ENCODE data around the gene RAB3C. TPM values are rescaled to one million over a fixed set of nuclear protein-coding genes. Genes with fewer than 3 reads are reported as not detected.
"Not testable (repeated sequence)": the region's sequence is repeated elsewhere in the genome, so short reads cannot be mapped to it uniquely, and the experiment has no call there.

The RAB3C gene, protein sequence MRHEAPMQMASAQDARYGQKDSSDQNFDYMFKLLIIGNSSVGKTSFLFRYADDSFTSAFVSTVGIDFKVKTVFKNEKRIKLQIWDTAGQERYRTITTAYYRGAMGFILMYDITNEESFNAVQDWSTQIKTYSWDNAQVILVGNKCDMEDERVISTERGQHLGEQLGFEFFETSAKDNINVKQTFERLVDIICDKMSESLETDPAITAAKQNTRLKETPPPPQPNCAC
- total RNA-seq, result 46.5 TPM

DNA sequence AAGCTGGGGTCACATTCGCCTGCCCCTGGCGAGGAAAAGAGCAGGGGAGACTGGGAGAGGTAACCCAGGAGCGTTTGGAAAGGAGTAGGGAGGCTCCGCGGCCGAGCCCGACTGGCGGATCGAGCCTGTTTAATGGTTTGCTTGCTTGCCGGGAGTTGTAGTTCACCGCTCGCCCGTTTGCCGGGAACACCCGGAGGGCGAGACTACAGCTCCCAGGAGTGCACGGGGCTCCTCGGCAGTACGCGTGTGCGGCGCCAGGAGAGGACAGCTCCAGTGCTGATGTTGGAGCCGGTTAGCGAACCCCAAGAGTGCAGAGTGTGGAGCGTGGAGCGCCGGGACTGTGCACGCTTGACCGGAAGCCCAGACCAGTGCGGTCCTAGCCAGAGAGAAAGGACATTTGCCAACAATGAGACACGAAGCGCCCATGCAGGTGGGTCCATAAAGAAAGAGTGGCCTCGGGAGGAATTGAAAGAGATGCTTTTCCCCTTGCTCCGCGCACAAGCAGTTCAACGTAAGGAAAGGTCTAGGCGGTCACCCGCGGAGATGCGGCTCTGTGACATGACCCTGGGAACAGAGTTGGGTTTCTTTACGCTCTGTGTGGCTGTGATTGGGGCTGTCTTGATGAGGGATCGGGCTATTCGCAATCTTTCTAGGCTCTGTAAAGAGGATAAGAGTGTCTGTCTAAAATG is at the start of gene RAB3C:
TSS of gene RAB3C (plus strand) at position 273 of the 689 bp plus-strand sequence. CDS start at position 407, 134 bp downstream.
- FAIRE-seq (no peak), DNase-seq (ENCODE audit: low spot score in 2 of 2) (peak; percentile 69 to 75)

DNA sequence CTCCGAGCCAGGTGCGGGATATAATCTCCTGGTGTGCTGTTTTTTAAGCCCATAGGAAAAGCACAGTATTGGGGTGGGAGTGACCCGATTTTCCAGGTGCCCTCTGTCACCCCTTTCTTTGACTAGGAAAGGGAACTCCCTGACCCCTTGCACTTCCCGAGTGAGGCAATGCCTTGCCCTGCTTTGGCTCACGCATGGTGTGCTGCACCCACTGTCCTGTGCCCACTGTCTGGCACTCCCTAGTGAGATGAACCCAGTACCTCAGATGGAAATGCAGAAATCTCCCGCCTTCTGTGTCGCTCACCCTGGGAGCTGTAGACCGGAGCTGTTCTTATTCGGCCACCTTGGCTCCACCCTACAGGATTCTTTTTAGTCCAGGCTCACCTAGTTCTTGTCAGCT is 40.9 kb upstream of the RAB3C start:
- FAIRE-seq; DNase-seq (ENCODE audit: low spot score in 2 of 2): not testable (repeated sequence)

DNA sequence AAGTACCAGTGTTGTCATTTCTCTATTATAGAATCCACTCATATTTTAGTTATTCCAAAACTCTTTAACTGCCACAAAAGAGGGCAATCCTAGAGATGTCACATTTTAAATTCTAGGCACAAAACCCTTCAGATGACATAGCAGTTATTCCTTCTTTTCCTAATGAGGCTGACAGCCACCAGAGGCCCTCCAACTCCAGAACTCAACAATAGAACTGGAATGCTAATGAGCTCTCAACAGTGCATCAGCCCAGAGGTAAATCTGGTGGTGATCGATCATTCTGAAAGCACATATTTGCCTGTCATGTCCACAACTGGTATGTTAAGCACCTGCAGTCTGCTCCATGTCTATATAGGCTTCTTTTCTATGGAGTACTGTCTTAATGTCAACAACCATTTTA is 40.2 kb upstream of the RAB3C start:
- DNase-seq (ENCODE audit: low spot score in 2 of 2) (no peak), FAIRE-seq (no peak)

DNA sequence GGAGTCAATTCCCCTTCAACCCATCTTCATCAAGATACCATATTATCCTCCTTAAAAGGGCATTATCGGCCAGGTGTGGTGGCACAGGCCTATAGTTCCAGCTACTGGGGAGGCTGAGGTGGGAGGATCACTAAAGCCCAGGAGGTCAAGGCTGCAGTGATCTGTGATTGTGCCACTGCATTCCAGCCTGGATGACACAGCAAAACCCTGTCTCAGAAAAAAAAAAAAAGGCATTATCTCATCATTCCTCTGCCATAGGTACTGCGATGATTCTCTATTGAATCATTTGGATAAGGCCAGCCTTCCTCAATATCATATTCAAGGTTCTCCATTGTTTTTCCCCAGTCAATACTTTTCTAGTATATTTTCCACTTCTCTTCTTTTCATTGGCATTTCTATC is 39.2 kb upstream of the RAB3C start:
- FAIRE-seq, result no peak
- DNase-seq (ENCODE audit: low spot score in 2 of 2), result no peak

DNA sequence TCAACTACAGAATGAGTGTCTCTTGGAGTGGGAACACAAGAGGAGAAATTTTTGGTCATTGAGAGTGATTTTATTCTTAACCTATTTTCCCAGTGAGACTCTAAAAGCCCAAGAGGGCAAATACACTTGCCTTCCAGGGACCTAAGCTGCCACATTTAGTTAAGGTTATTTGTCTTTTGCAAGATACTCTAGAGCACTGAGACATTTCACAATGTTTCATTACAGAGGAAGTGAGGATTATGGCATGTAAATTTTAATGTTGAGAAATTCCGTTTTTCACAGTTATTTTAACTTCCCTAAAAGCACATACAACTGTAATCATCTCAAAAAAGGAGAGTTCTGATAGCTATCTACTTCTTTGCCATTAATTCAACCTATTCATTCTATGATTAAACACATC is 38.7 kb upstream of the RAB3C start:
- DNase-seq (ENCODE audit: low spot score in 2 of 2) (no peak), FAIRE-seq (no peak)

DNA sequence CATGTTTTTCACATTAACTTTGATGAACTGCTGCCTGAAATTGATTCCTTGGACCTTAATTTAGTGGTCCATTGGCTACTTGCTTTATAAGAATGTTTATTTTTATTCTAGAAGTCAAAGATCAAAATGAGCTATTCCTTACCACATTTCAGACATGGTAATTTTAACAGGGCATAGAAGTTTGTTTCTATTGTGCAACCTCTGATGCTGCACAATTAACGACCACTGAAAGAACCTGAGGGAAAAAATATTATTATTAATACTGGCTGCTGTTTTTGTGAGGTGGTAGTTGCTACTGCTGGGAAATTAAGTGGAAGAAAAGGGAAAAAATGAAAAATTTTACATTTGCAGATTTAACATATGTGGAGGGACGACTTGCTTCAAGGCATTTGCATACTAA is 37.9 kb upstream of the RAB3C start:
- no peak for DNase-seq (ENCODE audit: low spot score in 2 of 2)
- no peak for FAIRE-seq

DNA sequence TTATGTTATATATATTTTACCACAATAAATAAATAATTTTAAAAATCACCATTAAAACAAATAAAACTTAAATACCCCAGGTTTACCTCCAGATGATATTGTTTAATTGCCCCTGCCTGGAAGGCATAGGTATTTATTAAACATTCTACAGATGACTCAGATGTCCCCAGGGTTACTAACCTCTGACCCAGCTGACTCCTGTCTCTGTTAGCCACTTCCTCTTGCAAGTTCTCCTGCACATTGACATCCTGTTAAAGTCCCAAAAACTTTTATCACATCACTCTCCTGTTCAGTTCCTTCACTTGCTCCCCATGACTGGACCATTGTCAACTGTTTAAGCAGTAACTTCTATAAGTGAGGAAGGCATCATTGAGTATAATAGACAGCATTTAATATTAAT is 37.0 kb upstream of the RAB3C start:
- DNase-seq (ENCODE audit: low spot score in 2 of 2) (no peak), FAIRE-seq (no peak)

DNA sequence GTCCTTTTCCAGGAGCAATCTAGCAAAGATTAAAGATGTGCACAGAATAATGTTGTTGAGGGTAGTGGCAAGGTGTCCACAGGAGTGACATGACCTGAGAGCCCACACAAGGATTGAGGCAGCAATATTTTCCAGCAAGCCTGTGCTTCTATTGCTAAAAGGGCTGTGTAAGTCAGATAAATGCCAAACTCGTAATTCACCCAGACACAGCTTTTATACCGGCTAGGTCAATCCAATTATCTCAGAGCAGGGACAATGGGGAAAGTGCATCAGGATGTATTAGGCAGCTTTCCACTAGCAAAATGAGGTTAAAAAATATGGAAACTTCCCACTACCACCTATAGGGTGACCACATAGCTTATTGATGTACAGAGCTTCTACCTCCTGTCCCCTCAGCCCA is 34.8 kb upstream of the RAB3C start:
- DNase-seq (ENCODE audit: low spot score in 2 of 2) (no peak), FAIRE-seq (no peak)

DNA sequence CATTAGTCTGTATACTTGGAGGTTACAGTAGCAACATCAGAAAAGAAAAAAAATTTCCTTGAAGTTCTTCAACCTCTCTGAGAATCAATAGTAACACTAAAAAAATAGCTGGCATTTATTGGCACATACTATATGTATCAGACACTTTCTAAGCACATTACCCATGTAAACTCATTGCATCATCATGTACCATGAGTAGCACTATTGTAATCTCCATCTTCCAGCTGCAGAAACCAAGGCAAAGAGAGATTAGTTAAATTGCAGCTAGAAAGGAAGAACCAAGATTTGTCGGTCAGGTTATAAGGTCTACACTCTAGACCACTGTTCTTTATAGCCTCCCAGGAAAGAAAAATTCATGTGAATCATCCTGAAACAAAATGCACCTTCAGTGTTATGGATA is 31.4 kb upstream of the RAB3C start:
- FAIRE-seq (no peak), DNase-seq (ENCODE audit: low spot score in 2 of 2) (no peak)

DNA sequence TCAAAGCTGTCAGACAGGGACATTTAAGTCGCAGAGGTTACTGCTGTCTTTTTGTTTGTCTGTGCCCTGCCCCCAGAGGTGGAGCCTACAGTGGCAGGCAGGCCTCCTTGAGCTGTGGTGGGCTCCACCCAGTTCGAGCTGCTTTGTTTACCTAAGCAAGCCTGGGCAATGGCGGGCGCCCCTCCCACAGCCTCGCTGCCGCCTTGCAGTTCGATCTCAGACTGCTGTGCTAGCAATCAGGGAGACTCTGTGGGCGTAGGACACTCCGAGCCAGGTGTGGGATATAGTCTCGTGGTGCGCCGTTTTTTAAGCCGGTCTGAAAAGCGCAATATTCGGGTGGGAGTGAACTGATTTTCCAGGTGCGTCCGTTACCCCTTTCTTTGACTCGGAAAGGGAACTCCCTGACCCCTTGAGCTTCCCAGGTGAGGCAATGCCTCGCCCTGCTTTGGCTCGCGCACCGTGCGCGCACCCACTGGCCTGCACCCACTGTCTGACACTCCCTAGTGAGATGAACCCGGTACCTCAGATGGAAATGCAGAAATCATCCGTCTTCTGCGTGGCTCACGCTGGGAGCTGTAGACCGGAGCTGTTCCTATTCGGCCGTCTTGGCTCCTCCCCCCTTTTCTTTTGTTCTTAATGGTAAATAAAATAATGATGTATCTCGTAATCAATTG is 25.1 kb upstream of the RAB3C start:
- DNase-seq (ENCODE audit: low spot score in 2 of 2); FAIRE-seq: not testable (repeated sequence)

DNA sequence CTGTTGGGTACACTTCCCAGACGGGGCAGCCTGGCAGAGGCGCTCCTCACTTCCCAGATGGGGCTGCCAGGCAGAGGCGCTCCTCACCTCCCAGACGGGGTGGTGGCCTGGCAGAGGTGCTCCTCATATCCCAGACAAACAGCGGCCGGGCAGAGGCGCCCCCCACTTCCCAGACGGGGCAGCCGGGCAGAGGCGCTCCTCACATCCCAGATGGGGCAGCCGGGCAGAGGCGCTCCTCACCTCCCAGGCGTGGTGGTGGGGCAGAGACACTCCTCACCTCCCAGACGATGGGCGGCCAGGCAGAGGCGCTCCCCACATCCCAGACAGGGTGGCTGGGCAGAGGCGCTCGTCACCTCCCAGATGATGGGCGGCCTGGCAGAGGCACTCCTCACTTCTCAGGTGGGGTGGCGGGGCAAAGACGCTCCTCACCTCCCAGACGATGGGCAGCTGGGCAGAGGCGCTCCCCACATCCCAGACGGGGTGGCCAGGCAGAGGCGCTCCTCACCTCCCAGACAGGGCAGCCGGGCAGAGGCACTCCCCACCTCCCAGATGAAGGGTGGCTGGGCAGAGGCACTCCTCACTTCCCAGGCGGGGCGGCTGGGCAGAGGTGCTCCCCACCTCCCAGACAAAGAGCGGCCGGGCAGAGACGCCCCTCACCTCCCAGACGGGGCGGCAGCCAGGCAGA is 19.7 kb upstream of the RAB3C start:
- not testable (repeated sequence) for FAIRE-seq; DNase-seq (ENCODE audit: low spot score in 2 of 2)

DNA sequence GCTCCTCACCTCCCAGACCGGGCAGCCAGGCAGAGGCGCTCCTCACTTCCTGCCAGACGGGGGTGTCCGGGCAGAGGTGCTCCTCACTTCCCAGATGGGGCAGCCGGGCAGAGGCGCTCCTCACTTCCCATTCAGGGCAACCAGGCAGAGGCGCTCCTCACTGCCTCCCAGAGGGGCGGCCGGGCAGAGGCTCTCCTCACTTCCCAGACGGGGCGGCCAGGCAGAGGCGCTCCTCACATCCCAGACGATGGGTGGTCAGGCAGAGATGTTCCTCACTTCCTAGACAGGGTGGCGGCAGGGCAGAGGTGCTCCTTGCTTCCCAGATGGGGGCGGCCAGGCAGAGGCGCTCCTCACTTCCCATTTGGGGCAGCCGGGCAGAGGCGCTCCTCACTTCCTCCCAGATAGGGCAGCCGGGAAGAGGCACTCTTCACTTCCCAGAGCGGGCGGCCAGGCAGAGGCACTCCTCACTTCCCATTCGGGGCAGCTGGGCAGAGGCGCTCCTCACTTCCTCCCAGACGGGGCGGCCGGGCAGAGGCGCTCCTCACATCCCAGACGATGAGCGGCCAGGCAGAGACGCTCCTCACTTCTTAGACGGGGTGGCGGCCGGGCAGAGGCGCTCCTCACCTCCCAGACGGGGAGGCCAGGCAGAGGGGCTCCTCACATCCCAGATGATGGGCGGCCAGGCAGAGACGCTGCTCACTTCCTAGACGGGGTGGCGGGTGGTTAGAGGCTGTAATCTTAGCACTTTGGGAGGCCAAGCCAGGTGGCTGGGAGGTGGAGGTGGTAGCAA is 18.6 kb upstream of the RAB3C start:
- DNase-seq (ENCODE audit: low spot score in 2 of 2); FAIRE-seq: not testable (repeated sequence)

DNA sequence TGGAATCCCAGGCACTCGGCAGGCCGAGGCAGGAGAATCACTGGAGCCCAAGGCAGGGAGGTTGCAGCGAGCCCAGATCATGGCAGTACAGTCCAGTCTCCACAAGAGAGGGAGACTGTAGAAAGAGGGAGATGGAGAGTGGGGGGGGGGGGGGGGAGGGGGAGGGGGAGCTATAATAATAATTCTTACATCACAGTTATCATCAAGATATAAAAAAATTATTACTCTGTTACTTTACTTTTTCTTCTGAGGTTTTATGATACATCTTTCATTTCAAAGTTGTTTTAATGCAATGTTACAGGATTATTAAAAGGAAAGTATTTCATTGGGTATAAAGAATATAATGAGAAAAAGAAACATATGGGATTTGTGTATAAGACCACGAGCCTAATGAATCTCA is 17.8 kb upstream of the RAB3C start:
- DNase-seq (ENCODE audit: low spot score in 2 of 2) (no peak), FAIRE-seq (no peak)

DNA sequence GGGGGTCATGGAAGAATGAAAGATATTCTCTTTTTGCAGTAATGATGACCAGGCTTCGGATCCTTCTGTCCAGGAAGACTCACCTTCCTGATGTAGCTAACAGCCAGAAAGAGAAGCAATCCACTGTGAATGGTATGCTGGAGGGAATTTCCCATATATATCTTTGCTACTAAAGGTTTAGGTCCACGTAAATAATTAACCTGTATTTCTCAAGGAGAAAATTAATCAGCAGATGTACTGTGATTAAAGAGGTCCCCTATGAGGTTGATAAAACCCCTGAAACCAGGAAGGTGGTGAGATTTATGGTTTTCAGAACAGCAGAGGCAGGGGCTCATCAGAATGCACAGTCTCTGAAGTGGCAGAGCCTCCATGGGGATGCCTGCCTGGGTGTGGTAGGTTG is 11.4 kb upstream of the RAB3C start:
- no peak for DNase-seq (ENCODE audit: low spot score in 2 of 2)
- FAIRE-seq, result no peak

DNA sequence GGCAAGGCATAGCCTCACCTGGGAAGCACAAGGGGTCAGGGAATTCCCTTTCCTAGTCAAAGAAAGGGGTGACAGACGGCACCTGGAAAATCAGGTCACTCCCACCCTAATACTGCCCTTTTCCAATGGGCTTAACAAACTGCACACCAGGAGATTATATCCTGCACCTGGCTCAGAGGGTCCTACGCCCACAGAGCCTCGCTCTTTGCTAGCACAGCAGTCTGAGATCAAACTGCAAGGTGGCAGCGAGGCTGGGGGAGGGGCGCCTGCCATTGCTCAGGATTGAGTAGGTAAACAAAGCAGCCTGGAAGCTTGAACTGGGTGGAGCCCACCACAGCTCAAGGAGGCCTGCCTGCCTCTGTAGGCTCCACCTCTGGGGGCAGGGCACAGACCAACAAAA is 9.9 kb upstream of the RAB3C start:
- not testable (repeated sequence) for FAIRE-seq; DNase-seq (ENCODE audit: low spot score in 2 of 2)

DNA sequence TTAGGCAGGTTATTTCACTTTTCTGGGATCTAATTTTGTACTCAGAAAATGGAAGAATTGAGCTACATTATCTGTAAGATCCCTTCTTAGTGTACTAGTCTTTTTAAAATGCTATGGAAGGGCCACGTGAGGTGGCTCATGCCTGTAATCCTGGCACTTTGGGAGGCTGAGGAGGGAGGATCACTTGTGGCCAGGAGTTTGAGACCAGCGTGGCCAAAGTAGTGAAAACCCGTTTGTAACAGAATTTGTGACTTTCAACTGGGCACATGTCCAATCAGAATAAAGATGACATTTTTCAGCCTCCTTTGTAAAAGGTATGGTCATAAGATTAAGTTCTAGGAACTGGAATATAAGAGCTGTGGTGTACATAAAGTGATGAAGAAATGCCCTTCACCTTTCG is 3.1 kb upstream of the RAB3C start:
- no peak for DNase-seq (ENCODE audit: low spot score in 2 of 2)
- no peak for FAIRE-seq

DNA sequence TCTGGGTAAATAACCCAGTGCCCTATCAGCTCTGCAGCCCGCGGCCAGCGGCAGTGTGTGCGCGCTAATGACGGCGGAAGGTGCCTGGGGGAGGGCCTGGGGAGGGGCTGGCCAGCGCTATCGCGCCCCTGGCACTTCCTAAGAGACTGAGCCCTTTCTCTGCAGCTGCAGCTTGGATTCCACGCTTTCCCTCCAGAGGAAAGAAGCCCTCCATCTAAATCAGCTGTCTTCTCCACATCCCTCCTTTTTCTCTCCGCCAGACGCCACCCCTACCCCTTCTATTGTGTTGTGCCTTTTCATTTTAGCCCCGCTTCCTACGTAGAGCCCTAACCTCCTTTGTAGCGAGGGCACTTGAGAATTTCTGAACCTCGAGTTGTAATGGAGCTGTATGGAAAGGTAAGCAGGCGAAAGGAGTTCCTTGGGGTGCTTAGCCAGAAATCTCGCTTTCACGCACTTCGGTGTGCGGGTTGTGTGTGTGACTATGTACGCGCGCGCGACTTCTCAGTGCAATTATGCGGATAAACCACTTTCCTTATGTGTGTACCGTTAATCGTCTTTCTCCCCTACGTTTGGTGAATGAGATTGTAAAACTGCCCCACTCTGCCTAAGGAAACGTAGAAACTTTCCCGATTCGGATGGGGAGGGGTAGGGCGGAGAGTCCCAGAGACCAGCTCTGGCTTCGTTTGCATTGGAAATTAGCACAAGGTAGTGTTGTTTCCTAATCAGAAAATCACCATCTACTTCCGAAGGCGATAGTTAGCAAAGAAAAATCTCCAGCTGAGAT is 664 bp upstream of the RAB3C start:
- DNase-seq (ENCODE audit: low spot score in 2 of 2), result no peak
- FAIRE-seq, result no peak

DNA sequence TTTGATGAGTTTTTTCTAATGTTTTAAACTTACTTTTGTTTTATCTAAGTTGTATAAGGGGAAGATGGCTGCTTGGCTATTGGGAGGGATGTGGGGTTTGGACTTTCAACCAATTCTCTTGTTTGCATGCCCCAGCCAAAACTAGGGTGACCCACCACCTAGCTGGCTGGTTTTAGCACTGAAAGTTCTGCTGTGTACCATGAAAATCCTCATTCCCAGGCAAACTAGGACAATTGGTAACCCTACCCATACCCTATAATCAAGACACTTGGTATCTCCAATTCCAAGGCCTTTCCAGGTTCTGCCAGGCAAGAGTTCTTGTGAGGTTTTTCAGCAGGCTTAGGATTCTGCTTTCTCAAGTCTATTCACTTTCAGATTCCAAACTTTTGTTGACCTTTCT is 13.1 kb downstream of the RAB3C start:
- no peak for DNase-seq (ENCODE audit: low spot score in 2 of 2)
- FAIRE-seq, result no peak

DNA sequence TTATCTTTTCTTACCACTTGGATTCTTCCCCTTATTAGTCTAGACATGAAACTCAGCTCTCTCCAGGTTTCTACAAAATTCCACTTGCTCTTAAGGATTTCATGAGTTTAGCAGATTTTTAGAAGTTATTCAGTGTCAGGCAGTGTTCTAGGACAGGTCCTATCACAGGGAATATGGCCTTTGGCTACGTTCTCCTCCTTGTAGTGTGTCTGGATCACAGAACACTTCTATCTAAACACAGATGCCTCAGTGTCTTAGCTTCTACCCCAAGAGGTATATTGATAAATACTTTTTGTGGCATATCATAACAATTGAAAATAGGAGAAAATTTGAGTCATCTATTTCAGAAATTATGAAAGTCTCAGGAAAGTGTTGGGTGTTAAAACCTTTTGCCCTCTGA is 15.6 kb downstream of the RAB3C start:
- DNase-seq (ENCODE audit: low spot score in 2 of 2) (no peak), FAIRE-seq (no peak)

DNA sequence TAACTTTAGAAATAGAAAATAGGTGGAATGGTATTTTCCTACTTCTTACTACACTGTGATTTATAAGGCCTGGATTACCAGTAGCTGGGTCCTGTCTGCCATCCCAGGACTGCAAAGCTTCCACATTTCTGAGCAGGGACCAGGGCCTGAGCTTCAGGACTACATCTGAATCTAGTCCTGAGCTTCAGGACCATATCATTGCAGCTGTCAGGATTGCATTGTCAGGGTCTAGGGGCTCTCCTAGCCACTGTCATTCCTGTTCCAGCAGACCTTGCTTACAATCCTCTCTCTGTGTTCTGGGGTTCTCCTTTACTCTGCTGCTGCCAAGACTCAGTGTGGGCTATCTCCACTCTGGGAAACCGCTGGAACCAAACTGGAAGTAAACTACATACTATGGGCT is 16.3 kb downstream of the RAB3C start:
- FAIRE-seq (no peak), DNase-seq (ENCODE audit: low spot score in 2 of 2) (no peak)

Measured in frontal cortex (tissue), 4 donors.